A549 treated with AZD9567 at 1 μM for 4 hours (cell line): Measurements from ENCODE around the gene PDIK1L. TPM values are rescaled to one million over a fixed set of nuclear protein-coding genes. Genes with fewer than 3 reads are reported as not detected.

Experiments
- total RNA-seq: library from RNA; stranded (reverse); fragments of 200-300 nt; extraction: Qiagen RNA extraction; gene quantifications from 5 replicates; pipeline ENCODE4 v1.2.3, GENCODE V29; 2022; ENCODE audit not compliant: insufficient read depth

Gene PDIK1L
- total RNA-seq, result 1.4 to 2.3 TPM (median 1.8 TPM) in 5 replicates

GRCh38 chr1:26111530-26112406, at the start of gene PDIK1L:
Gene PDIK1L (plus strand): TSS chr1:26111824. CDS start chr1:26114309, 2,485 bp downstream.

GRCh38 chr1:26067432-26067911, 44.2 kb upstream of the PDIK1L start, which contains the start of gene TRIM63:
Gene TRIM63 (minus strand): TSS chr1:26067630. CDS start chr1:26067494, 136 bp downstream.

DNA sequence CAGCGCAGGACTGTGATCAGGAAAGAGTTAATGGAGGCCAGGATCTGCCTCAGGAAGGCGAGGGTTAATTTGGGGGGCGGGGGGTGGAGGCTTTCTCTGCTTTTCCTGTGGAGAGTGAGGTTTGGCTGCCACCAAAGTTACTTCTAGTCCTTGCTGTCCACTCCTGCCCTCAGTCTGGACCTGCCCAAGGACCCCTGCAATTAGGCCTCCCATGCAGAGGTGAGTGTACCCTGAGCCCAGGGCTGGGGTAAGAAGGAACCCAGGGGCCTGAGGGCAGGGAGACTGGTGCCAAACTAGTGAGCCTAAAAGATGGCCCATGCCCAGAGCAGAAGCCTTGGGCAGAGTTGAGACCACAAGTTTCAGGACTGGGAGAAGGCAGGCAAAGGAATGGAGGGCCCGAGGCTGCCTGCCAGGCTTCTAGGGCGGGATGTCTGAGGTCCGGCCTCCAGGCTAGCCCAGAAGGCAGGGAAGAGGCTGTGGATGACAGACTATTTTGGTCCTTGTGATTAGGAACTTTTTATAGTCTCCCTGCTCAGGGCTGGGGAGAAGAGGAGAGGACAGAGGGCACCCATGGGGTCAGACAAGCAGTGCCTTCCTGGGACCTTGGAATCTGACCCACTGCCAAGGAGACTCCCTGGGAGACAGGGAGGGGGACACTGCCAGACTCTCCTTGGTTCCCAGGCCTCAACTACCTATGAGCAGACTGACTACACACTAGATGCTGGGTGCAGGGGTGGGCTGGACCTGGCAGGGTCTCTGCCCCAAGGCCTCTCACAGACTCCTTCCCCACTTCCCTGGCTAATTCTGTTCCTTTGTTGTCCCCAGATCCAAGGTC, 47.5 kb downstream of the PDIK1L start, which contains the start of gene FAM110D:
Gene FAM110D, plus strand, starts transcription at position 172 of the 835 bp plus-strand sequence. CDS start 2,213 bp downstream, outside the sequence.

GRCh38 chr1:26168410-26169197, 57.0 kb downstream of the PDIK1L start, which contains the start of gene C1orf232:
Gene C1orf232 (minus strand): TSS chr1:26168963. CDS start chr1:26168499, 464 bp downstream.

DNA sequence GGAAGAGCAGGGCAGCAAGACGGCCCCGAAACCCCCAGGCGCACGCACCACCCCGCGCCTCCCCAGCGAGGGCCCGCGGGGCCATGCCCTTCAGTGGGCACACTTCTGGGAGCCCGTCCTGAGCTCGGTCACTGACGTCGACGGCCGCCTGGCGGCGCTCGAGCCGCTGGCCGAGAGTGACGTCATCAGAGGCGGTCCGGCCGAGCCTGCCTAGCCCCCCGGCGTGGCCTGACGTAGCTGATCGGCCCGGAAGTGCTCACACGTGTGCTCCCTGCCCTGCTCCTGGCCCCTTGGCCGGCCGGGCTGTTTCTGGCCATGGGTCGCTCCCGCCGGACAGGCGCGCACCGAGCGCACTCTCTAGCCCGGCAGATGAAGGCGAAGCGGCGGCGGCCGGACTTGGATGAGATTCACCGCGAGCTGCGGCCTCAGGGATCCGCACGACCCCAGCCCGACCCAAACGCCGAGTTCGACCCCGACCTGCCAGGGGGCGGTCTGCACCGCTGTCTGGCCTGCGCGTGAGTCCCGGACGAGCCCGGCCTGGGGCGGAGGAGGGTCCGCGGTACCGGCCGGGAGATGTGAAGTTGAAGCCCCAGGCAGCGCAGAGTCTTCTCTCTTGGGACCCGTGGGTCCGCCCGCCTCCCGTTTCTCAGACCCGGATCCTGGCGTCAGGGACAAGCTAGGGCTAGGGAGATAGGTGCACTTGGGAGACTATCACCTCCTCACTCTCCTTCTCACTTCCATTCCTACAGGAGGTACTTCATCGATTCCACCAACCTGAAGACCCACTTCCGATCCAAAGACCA, 58.2 kb downstream of the PDIK1L start, which contains the start of gene ZNF593:
Gene ZNF593, plus strand, starts transcription at position 240 of the 803 bp plus-strand sequence. Its CDS starts 76 bp downstream, at position 316.

DNA sequence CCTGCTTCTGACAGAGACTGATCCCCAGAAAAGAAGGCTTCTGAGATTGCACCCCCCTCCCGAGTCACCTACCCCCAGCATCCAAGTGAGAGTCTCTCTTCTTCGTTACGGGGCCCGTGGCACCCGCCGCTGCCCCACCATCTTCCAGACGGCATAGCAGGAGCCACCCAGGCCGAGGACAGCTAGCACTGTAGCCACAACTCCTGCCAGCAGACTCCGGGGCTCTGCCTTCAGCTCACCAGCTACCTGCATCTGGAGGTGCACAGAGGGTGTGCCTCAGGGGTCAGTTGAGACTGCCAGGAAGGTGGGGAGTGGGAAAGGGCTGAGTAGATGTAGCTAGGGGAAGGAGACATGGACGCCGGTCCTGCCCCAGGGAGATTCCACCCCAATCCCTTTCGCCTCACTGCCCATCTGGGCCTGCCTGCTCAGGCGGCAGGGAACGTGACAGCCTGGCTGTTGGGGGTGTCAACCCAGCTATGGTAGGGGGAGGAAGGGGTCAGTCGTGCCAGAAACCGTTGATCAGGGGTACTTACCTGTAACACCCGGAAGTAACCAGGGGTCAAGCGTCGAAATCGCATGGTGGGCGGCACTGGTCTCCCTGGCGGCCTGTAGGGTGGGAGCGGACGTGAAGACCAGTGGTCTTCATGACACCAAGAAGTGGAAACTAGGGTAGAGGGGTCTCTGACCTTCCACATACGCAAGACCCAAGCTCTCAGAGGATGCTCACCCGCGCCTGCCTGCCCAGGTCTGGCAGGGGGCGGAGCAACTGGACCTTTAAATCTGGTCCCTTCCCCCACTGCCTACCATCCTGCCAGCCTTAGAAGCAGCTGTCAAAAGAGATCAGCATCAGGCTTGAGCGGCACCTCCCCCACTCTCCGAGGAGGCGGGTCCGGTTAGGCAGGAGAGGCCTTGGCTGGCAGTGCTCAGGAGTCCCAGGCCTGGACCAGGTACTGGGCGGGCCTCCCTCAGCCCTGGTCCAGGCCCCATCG, 59.8 kb downstream of the PDIK1L start, which contains the start of gene ZNF593OS:
Gene ZNF593OS, minus strand, starts transcription at position 749 of the 989 bp plus-strand sequence. Its CDS starts 171 bp downstream, at position 578.

Other genes starting within 250 kb of the PDIK1L start
- gene PAQR7, start 236.1 kb upstream of the PDIK1L start, total RNA-seq, result 4.3 to 5.8 TPM (median 5.4 TPM) in 5 replicates
- gene STMN1, start 205.4 kb upstream of the PDIK1L start, total RNA-seq, result 127 to 228 TPM (median 213 TPM) in 5 replicates
- 6.4 to 9.0 TPM (median 6.6 TPM) in 5 replicates for gene PAFAH2, start 113.8 kb upstream of the PDIK1L start, total RNA-seq
- gene EXTL1, start 90.0 kb upstream of the PDIK1L start, total RNA-seq, result not detected in 5 replicates
- 0.11 to 0.29 TPM (median 0.21 TPM) in 4 of 5 replicates, not detected in the other for gene SLC30A2, start 65.7 kb upstream of the PDIK1L start, total RNA-seq
- 0.77 to 1.5 TPM (median 0.94 TPM) in 5 replicates for gene TRIM63, start 44.2 kb upstream of the PDIK1L start, total RNA-seq
- 0.03 TPM in 2 of 5 replicates, not detected in the others for gene FAM110D, start 47.3 kb downstream of the PDIK1L start, total RNA-seq
- not detected in 5 replicates for gene C1orf232, start 57.1 kb downstream of the PDIK1L start, total RNA-seq
- gene ZNF593, start 58.1 kb downstream of the PDIK1L start, total RNA-seq, result 54.3 to 72.6 TPM (median 62.2 TPM) in 5 replicates
- gene ZNF593OS, start 60.0 kb downstream of the PDIK1L start, total RNA-seq, result 0.37 to 1.1 TPM (median 0.47 TPM) in 4 of 5 replicates, not detected in the other
- 0.15 to 0.43 TPM (median 0.23 TPM) in 4 of 5 replicates, not detected in the other for gene CNKSR1, start 65.7 kb downstream of the PDIK1L start, total RNA-seq
- gene CATSPER4, start 78.8 kb downstream of the PDIK1L start, total RNA-seq, result not detected in 5 replicates
- gene CEP85, start 122.4 kb downstream of the PDIK1L start, total RNA-seq, result 10.7 to 14.9 TPM (median 14.5 TPM) in 5 replicates
- gene SH3BGRL3, start 168.3 kb downstream of the PDIK1L start, total RNA-seq, result 121 to 148 TPM (median 134 TPM) in 5 replicates
- 12.6 to 17.6 TPM (median 16.3 TPM) in 5 replicates for gene UBXN11, start 194.8 kb downstream of the PDIK1L start, total RNA-seq
- 0.22 TPM in 1 of 5 replicates, not detected in the others for gene CD52, start 206.1 kb downstream of the PDIK1L start, total RNA-seq
- 0.40 to 1.7 TPM (median 0.96 TPM) in 5 replicates for gene CRYBG2, start 242.3 kb downstream of the PDIK1L start, total RNA-seq